Activated CD4-positive, alpha-beta T cell treated with anti-CD3 and anti-CD28 coated beads, Interleukin-2, amount 10 ng/mL, durations not matched to agents 24 days and 14 days (primary cell): ENCODE data around the gene ARHGEF12. TPM values are rescaled to one million over a fixed set of nuclear protein-coding genes. Genes with fewer than 3 reads are reported as not detected.

ENCODE experiments used
- DNase-seq: peaks from one replicate; pipeline ENCODE4 v3.0.0; 2022
- H3K27ac Mint-ChIP-seq: one replicate; pipeline ENCODE4 v1.8.0; 2022; ENCODE audit warnings: mild to moderate bottlenecking, mixed read lengths
- H3K27me3 Mint-ChIP-seq: one replicate; pipeline ENCODE4 v1.8.0; 2022; ENCODE audit warnings: mixed read lengths
- H3K36me3 Mint-ChIP-seq: one replicate; pipeline ENCODE4 v1.8.0; 2022; ENCODE audit warnings: low read depth, mild to moderate bottlenecking, mixed read lengths
- H3K4me1 Mint-ChIP-seq: one replicate; pipeline ENCODE4 v1.8.0; 2021; ENCODE audit warnings: mixed read lengths
- H3K4me3 Mint-ChIP-seq: one replicate; pipeline ENCODE4 v1.8.0; 2022; ENCODE audit warnings: mild to moderate bottlenecking, moderate library complexity, mixed read lengths
- H3K9me3 Mint-ChIP-seq: one replicate; pipeline ENCODE4 v1.8.0; 2021; ENCODE audit warnings: mixed read lengths
- intact Hi-C: fragments of 100-400 bp; cut with micrococcal nuclease; formaldehyde crosslinking; loops from one replicate; pipeline ENCODE4 v1.15.1; 2023
- total RNA-seq: library from RNA; stranded (reverse); gene quantifications from 2 replicates; pipeline ENCODE4 v1.2.3, GENCODE V29; 2022

ARHGEF12 gene, protein sequence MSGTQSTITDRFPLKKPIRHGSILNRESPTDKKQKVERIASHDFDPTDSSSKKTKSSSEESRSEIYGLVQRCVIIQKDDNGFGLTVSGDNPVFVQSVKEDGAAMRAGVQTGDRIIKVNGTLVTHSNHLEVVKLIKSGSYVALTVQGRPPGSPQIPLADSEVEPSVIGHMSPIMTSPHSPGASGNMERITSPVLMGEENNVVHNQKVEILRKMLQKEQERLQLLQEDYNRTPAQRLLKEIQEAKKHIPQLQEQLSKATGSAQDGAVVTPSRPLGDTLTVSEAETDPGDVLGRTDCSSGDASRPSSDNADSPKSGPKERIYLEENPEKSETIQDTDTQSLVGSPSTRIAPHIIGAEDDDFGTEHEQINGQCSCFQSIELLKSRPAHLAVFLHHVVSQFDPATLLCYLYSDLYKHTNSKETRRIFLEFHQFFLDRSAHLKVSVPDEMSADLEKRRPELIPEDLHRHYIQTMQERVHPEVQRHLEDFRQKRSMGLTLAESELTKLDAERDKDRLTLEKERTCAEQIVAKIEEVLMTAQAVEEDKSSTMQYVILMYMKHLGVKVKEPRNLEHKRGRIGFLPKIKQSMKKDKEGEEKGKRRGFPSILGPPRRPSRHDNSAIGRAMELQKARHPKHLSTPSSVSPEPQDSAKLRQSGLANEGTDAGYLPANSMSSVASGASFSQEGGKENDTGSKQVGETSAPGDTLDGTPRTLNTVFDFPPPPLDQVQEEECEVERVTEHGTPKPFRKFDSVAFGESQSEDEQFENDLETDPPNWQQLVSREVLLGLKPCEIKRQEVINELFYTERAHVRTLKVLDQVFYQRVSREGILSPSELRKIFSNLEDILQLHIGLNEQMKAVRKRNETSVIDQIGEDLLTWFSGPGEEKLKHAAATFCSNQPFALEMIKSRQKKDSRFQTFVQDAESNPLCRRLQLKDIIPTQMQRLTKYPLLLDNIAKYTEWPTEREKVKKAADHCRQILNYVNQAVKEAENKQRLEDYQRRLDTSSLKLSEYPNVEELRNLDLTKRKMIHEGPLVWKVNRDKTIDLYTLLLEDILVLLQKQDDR (N-terminal part only)
- 20.0 and 20.3 TPM in 2 replicates for total RNA-seq

- Mint-ChIP-seq H3K36me3 (peaks cover 6% of the 10 kb centered on the region), H3K27ac (peak within 1 kb of the TSS; percentile 87), H3K4me1 (peaks cover 30% of the 10 kb centered on the region), H3K4me3 (peak within 1 kb of the TSS; percentile 96), H3K27me3 (peaks cover 52% of the 10 kb centered on the region), H3K9me3 (no peaks in the 10 kb centered on the region)
- intact Hi-C loops, result loop anchor here (1.0 to 10.0 kb wide), 4 partner anchors 97 to 859 kb away; no protein-coding TSS in a partner anchor
- DNase-seq, result peak; percentile 92
Measured at GRCh38 chr11:120335908-120336640, at the start of gene ARHGEF12. ARHGEF12 (plus strand) TSS chr11:120336413; CDS start chr11:120337244, 831 bp downstream.

DNA sequence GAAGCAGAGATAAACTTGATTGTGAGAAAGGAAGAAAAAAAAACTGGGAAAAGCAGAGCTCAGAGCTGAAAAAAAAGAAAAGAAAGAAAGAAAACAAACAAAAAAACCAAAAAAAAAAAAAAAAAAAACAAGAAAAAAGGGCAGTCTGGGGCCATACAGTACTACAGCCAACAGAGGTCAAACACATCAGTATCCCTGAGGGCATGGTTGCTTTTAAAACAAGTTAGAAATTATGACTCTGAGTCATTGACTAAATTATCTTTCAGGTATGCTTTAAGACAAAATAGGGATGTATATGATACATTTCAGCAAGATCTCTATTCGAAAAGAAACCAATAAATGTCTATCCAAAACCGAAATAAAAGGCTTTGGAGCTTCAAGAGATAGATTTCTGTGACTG, 48.2 kb upstream of the ARHGEF12 start:
- intact Hi-C loops, result no loop called here
- Mint-ChIP-seq H3K4me1 (no peaks in the 10 kb centered on the region), H3K9me3 (no peaks in the 10 kb centered on the region), H3K4me3 (no peak overlapping the region), H3K27me3 (peaks cover 43% of the 10 kb centered on the region), H3K27ac (no peak overlapping the region), H3K36me3 (peaks cover 2% of the 10 kb centered on the region)
- no peak for DNase-seq

- H3K27ac Mint-ChIP-seq, result no peak overlapping the region
- H3K9me3 Mint-ChIP-seq, result no peaks in the 10 kb centered on the region
- H3K36me3 Mint-ChIP-seq, result peaks cover 2% of the 10 kb centered on the region
- no peak overlapping the region for H3K4me3 Mint-ChIP-seq
- no peak for DNase-seq
- peaks cover 54% of the 10 kb centered on the region for H3K27me3 Mint-ChIP-seq
- H3K4me1 Mint-ChIP-seq, result no peaks in the 10 kb centered on the region
- intact Hi-C loops, result no loop called here
Measured at GRCh38 chr11:120289426-120289825, 46.8 kb upstream of the ARHGEF12 start.

DNA sequence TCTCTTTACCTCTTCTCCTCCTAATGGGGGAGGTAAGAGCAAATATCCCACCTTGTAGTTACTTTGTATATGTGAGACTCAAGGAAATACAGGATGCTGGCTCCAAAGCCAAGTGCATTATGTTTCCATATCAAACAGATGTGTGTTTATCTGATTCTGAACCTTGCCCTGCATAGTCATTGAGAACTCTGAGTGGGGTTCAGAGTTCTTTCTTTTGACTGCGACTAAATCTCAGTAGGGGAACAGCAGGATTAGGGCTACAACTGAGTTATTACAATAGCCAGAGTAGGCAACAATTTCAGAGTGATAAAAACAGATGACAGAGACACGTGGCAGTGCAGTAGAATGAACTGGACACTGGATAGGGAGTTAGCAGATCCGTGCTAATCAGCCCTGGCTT, 45.3 kb upstream of the ARHGEF12 start:
- Mint-ChIP-seq H3K27me3 (peaks cover 61% of the 10 kb centered on the region), H3K4me3 (no peak overlapping the region), H3K4me1 (no peaks in the 10 kb centered on the region), H3K36me3 (peaks cover 2% of the 10 kb centered on the region), H3K9me3 (no peaks in the 10 kb centered on the region), H3K27ac (no peak overlapping the region)
- no peak for DNase-seq
- intact Hi-C loops, result no loop called here

DNA sequence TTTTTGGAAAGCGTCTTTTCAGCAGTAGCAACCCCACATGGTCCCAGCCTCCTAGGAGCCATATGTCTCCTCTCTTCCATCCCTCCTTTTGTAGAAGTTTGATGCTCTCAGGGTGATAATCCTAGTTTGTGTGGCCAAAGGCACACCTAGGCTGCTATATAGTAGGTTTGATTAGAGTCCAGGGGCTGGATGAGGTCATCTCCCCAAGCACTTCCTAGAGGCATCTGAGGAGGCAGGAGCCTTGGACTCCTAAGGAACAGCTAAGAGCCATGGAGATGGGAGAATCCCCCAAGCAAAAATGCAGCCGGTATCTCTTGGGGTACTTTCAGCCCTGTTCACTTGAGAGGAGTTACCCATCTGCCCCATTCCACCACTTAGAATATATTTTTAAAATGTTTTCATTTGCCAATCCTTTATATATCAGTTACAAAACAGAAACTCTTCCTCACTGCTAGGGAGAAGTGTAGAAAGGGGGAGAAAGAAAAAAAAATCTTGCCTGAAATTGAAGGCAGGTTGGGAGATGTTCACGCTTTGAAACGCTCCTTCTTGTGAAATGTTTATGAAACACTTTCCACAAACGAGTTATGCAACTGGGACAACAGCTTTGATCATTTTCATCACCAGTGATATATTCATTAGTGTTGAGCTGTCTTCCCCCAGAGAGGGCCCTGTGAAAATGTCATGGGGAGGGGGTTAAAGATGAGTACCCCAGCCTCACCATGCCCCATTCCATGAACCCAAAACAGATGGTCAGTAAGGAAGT, 43.0 kb upstream of the ARHGEF12 start:
- no peak for DNase-seq
- Mint-ChIP-seq H3K4me3 (no peak overlapping the region), H3K4me1 (no peaks in the 10 kb centered on the region), H3K9me3 (no peaks in the 10 kb centered on the region), H3K27me3 (peaks cover 60% of the 10 kb centered on the region), H3K27ac (no peak overlapping the region), H3K36me3 (peaks cover 2% of the 10 kb centered on the region)
- intact Hi-C loops, result no loop called here

GRCh38 chr11:120294096-120294495, 42.1 kb upstream of the ARHGEF12 start:
- Mint-ChIP-seq H3K4me3 (no peak overlapping the region), H3K9me3 (no peaks in the 10 kb centered on the region), H3K27ac (no peak overlapping the region), H3K4me1 (no peaks in the 10 kb centered on the region), H3K27me3 (peaks cover 63% of the 10 kb centered on the region), H3K36me3 (peaks cover 2% of the 10 kb centered on the region)
- intact Hi-C loops, result no loop called here
- no peak for DNase-seq

DNA sequence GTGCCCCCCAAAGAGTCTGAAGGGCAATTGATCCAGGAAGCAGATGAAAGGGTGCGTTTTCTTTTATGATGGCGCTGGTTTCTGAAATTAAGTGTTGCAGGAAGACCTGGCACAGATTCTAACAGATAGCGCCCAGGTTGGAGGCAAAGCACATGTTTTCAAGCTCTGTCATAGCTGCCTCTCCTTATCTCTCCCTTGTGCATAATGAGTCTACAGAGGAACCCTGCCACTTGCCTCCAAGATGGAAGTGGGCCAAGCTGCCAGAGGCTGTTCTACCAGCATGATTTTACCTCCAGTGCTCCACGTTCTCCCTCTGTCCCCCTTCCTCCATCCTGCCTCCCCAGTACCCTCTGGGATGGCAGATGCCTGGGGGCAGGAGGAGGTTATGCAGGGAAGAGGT, 41.1 kb upstream of the ARHGEF12 start:
- Mint-ChIP-seq H3K9me3 (no peaks in the 10 kb centered on the region), H3K4me1 (no peaks in the 10 kb centered on the region), H3K4me3 (no peak overlapping the region), H3K36me3 (no peaks in the 10 kb centered on the region), H3K27ac (no peak overlapping the region), H3K27me3 (peaks cover 59% of the 10 kb centered on the region)
- intact Hi-C loops, result no loop called here
- DNase-seq, result no peak

DNA sequence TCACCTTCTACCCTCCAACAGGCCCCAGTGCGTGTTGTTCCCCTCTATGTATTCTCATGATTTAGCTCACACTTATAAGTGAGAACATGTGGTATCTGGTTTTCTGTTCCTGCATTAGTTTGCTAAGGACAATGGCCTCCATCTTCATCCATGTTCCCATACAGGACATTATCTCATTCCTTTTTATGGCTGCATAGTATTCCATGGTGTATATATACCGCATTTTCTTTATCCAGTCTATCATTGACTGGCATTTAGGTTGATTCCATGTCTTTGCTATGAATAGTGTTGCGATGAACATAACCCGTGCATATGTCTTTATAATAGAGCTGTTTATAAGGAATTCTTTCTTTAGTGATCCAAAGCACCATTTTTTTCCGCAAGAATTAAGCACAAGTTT, 39.7 kb upstream of the ARHGEF12 start:
- no peaks in the 10 kb centered on the region for H3K36me3 Mint-ChIP-seq
- H3K27ac Mint-ChIP-seq, result no peak overlapping the region
- intact Hi-C loops, result no loop called here
- no peaks in the 10 kb centered on the region for H3K9me3 Mint-ChIP-seq
- H3K4me1 Mint-ChIP-seq, result no peaks in the 10 kb centered on the region
- peaks cover 56% of the 10 kb centered on the region for H3K27me3 Mint-ChIP-seq
- H3K4me3 Mint-ChIP-seq, result no peak overlapping the region
- DNase-seq, result no peak

DNA sequence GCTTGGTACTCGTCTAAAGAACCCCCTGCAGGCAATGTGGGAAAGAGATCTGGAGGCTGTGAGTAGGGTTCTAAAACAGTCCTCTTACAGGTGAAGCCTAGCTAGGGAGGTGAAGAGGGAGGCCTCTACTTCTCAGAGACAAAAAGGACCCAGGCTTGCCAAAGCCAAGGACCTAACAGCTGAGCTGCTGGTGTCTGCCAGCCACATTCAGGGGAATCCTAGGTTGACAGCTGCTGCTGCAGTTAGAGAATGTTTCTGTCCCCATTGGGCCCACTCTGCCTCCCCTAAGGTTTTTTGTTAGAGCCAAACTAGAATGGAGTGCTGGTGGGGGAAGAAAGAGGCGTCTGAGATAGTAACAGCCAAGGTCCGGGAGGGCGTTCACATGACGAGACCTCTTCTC, 37.8 kb upstream of the ARHGEF12 start:
- intact Hi-C loops, result no loop called here

DNA sequence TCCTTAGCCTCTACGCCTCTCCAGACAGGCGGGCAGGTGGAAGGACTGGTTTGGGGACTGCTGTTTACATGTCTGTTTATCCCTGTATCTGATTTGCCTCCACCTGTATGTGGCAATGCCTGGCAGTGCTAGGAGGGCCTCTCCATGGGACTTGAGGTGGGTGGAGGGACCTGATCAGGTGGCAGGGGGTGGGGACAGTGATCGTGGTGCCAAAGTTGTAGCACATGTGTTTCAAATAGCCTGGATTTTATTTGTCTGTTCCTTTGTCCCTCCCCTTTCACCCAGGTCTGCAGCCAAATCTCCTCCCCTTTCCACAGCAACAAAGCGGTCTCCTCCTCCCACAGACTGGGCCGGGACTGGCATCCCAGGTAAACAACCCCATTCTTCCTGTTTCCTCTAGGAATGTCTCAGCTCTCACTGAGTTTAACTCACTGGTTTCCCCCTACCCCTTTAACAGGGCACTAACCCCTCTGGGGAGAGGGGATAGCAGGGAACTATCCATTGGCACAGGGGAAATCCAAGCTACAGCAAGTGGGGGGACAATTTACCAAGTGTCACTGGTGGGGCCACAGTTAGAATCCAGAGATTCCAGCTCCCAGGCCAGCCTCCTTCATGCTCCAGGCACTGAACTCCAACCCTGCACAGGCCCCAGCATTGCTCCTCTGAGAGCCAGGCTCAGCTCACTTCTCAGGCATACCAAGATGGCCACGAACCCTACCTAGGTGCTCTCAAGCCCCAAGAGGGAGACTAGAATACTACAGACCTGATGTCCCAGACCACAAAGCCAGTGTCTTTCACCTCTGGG, 34.0 kb upstream of the ARHGEF12 start:
- Mint-ChIP-seq H3K4me3 (no peak overlapping the region), H3K36me3 (no peaks in the 10 kb centered on the region), H3K27me3 (peaks cover 34% of the 10 kb centered on the region), H3K27ac (no peak overlapping the region), H3K9me3 (no peaks in the 10 kb centered on the region), H3K4me1 (peaks cover 2% of the 10 kb centered on the region)
- intact Hi-C loops, result no loop called here
- no peak for DNase-seq

More for the DNA sequence above, 37.8 kb upstream of the ARHGEF12 start:
- H3K9me3 Mint-ChIP-seq, result no peaks in the 10 kb centered on the region
- no peaks in the 10 kb centered on the region for H3K36me3 Mint-ChIP-seq
- no peak for DNase-seq
- peaks cover 50% of the 10 kb centered on the region for H3K27me3 Mint-ChIP-seq
- H3K4me1 Mint-ChIP-seq, result peaks cover 2% of the 10 kb centered on the region
- no peak overlapping the region for H3K27ac Mint-ChIP-seq
- no peak overlapping the region for H3K4me3 Mint-ChIP-seq

DNA sequence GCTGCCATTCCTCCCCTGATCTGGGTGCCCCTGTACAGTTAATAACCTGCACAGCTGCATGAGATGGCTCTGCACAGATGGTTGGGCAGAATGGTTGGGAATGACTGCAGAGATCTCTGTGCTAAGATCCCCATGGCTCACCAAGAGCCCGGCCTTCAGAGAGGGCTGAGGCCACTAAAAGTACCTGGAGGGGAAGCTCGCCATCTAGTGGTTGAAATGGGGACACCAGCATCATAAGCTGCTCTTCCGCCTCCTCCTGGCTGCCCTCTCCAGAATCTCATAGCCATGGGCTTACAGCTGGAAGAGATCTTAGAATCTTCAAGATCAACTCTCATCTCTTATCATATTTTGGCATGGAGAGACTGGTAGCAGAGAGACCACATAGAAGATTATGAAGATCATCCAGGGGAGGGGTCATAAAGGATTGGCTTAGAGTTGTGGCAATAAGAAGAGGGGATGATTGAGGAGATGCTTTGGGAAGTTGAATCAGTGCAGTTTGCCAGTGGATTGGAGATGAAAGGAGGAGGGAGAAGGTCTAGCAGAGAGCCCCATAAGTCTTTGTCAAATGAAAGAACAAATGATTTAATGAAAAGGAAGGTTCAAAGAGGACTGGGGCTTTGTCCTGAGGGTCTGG, 33.1 kb upstream of the ARHGEF12 start:
- H3K36me3 Mint-ChIP-seq, result no peaks in the 10 kb centered on the region
- intact Hi-C loops, result loop anchor here (1.0 kb wide), 2 partner anchors 68 to 131 kb away; no protein-coding TSS in a partner anchor
- no peaks in the 10 kb centered on the region for H3K9me3 Mint-ChIP-seq
- H3K4me1 Mint-ChIP-seq, result peaks cover 2% of the 10 kb centered on the region
- peak; percentile 90 for DNase-seq
- H3K27me3 Mint-ChIP-seq, result peaks cover 30% of the 10 kb centered on the region
- no peak overlapping the region for H3K27ac Mint-ChIP-seq
- H3K4me3 Mint-ChIP-seq, result no peak overlapping the region

DNA sequence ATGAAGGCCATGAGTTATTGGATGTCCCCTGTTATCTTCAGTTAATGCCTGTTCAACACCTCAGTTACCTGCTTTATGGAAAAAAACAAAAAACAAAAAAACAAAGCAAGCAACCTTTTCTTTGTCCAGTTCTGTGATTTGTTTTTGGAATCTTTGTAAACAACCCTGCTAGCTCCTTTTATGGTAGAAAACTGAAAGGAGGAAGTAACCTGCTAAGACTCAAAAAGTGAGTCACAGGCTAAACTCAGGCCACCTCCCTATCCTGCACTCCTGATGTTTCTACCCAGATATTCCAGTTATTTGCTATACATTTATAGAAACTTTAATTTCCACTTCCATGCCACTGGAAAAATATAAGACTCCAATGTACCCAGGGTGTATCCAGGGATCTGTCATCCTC, 31.7 kb upstream of the ARHGEF12 start:
- Mint-ChIP-seq H3K27ac (no peak overlapping the region), H3K4me1 (peaks cover 2% of the 10 kb centered on the region), H3K9me3 (no peaks in the 10 kb centered on the region), H3K27me3 (peaks cover 22% of the 10 kb centered on the region), H3K36me3 (no peaks in the 10 kb centered on the region), H3K4me3 (no peak overlapping the region)
- no peak for DNase-seq
- intact Hi-C loops, result no loop called here
